ENCODE measurements around the gene MKRN2OS.
"Not testable (repeated sequence)": the region's sequence is repeated elsewhere in the genome, so short reads cannot be mapped to it uniquely, and the experiment has no call there.

The MKRN2OS gene

DNA sequence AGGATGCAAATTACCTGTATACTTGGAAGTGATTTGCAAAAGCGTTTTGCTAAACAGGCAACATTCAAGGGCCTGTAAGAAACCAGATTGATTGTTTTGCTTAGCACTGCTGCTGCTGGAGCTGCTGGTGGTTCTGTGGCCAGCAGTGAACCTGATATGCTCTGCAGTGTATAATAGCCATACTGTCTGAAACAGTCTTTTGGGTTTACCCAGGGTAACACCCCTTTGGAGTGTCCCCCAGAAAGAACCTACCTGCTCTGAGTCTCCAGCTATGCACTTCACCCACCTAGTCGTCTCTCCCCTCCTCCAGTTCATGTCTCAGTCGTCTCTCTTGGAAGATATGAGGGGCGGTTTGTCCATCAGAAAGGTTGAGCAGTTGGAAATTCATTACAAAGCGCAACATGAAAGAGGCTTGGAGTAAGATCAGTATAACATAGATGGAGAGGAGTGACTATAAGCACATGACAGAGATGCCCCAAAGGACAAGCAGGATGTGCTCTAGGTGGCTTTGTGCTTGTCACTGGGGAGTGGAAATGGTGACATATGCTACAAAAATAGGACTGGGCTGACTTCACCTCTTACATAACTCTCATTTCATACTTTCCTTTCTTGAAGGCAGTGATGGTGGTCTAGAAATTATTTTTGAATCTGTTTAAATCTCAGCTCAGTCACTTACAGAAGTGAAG is 15.3 kb upstream of the MKRN2OS start:
- no peak for DNase-seq

DNA sequence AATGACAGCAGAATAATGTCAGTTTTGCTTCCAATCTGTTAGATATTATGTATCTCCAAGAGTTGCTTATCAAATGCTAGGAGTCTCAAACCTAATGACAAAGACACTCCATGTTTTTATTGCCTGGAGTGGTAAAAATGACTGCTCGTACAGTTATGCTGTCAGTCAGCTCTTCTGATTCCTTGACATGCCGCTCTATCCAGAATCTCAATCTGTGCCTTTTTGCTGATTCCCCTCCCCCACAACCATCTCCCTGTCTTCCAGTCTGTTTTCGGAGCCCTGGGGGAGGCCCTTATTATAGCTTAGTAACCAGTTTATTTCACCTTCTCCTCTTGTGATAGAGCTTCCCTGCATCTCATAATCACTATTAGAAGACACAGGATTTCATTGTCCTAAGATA is 14.2 kb upstream of the MKRN2OS start:
- no peak for DNase-seq

DNA sequence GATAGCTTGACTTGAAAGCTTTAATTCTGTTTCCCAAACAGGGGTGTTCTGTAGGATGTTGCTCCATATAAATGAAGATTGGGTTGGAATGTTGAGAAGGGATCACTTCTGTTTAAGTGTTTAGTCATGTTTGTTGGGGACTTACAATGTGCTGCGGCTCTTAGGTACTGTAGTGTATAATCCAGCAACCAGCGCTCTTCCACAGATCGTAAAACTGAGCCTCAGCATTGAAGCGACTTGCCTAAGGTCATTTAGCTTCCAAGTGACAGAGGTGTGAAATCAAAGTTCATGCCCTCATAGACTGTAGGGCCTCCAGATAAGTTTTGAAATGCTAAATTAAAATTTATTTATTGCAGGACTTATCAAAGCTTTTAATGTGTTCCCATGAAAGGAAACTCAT is 13.4 kb upstream of the MKRN2OS start:
- no peak for DNase-seq

DNA sequence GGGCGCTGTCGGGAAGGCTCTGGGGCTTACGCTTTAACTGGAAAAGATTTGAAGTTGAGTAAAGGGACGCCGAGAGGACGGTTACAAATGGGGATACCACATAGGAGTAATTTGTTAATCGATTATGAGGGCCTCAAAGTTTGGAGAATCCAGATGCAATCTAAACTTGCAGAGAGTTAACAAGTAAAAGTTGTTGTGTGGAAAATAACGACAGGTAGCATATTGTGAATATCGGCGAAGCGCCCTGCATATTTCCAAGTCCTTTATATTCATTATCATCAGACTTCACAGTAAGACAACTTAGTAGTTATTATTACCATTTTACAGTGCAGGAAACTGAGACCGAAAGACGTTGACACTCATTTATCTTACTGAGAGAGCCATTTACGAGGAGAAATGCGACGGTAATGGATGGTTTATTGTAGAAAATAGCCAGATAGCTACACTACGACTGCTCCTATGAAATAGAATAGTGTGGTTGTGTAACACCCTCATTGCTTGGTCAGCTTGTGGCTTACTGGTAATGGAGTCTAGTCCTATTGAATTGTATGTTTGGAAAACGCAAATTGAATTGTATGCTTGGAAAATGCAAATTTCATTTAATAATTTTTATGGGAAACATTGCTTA is 12.3 kb upstream of the MKRN2OS start:
- no peak for DNase-seq

DNA sequence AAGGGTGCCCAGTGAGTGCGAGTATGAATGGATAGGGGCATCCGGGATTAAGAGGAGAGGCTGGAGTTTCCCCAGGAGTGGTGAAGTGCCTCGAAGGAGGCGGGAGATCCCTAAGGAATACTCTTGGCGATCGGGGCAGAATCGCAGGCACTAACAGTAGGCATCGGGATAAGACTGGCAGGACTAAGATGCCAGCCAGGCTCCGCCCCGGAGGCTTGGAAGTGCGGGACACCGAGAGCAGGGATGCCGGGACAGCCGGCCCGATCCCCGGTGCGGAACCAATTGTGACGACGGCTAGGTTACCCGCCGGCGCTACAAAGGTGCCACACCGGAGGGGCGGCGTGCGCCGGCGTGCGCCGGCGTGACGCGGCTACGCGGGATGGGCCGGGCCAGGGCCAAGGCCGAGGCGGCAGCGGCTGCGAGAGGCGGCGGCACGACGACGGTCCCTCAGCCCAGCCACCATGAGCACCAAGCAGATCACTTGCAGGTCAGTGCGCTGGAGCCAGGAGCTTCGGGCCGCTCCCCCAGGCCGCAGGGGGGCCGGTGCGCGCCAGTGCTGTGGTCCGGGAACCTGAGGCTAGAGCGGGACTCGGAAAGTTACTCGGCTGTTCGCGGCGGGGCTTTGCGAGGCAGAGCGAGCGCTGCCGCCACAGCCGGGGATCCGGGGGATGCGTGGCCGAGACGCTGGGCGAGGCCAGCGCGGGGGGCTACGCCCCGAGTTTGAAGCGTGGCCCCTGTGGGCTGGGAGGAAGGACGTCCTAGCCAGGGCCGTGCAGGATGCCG is 11.6 kb upstream of the MKRN2OS start, which contains the start of gene MKRN2:
TSS of gene MKRN2 (plus strand) at position 398 of the 783 bp plus-strand sequence. CDS start at position 462, 64 bp downstream.
- peak; percentile 55 for DNase-seq

DNA sequence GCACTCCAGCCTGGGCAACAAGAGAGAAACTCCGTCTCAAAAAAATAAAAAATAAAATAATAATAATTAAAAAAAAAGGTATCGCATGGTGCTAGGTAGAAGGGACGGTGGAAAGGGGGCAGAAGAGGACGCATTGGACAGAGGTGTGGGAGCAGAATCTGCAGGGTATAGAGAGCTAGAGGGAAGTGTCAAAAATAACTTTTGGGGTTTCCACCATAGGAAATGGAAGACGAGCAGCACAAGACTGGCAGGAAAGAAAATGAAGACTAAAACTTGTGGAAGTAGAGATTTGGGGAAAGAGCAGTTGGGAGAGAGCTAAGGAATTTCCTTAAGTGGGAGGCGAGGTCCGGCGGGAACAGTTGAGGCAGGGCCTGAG is 11.0 kb upstream of the MKRN2OS start:
- no peak for DNase-seq

DNA sequence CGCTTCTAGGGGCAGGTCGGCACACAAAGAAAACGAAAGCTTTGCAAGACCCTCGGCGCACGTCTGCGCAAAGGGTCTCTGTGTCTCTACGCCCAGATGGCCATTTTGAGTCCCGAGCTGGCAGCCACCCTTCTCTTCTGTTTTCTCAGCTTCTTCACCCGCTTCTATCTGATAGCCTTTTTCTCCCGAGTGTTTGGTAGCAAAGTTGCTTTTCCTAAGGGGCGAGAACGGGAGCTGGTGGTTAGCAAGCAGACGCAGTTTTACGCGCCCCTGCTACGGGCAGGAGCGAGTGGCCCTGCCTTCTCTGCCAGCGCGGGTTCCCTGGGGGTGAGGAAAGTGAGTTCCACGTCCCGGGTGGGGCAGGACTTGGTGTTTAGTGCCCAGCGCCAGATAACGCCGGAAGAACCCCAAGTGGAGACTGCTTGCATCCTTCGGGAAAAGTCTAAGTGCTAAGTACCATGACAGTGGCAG is 8.7 kb upstream of the MKRN2OS start:
- DNase-seq = no peak

DNA sequence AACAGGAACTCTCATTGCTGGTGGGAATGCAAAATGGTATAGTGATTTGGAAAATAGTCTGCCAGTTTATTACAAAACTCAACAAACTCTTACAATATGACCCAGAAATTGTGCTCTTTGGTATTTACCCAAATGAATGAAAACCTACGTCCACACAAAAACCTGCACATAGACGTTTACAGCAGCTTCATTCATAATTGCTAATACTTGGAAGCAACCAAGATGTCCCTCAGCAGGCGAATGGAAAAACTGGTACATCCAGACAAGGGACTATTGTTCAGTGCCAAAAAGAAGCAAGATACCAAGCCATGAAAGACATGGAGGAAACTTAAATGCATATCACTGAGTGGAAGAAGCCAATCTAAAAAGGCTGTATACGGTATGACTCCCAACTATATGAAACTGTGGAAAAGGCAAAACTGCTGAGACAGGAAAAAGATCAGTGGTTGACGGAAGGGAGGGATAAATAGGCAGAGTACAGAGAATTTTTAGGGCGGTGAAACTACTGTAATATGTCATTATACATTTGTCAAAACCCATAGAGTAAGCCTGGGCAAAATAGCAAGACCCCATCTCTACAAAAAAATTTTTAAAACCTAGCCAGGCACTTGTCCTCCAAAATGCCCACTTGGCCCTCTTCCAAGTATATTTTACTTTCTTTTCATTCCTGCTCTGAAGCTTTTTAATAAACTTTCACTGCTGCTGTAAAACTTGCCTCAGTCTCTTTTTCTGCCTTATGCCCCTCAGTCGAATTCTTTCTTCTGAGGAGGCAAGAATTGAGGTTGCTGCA is 4.9 kb upstream of the MKRN2OS start:
- DNase-seq = no peak

DNA sequence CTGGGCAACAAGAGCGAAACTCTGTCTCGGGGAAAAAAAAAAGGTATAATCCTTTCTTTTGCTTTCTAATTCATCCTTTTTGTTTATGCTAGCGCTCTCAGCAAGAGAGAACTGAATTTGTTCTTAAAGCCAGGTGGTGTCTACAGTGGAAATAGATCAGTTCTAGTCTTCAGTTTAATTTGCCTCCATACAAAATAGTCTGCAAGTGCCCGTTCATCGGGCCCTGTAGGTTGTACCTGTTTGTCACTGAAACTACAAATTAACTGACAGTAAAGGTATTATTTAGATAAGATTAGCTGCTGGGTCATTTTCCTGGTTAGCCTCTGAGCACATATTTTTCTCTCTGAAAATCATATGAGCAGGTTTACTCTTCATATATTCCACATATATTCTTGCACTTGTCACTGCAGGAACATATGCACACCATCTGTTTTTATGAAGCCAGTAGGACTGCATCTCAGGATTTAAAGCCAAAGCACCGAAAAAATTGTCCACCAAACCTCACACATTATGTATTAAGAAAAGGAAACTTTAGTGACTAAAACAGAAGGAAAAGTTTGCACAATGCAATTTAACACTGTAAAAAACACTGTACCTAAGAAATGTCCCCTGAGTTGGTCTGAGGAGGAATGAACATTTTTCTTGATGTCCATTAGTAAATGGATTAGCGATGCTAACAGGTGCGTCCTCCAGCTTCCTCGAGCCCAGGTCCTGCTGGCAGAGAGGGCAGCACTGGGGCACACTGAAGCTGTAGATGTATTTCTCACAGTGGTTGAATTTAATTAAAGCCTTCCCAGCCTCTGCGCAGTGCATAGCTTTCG is 437 bp downstream of the MKRN2OS start:
- DNase-seq = no peak

DNA sequence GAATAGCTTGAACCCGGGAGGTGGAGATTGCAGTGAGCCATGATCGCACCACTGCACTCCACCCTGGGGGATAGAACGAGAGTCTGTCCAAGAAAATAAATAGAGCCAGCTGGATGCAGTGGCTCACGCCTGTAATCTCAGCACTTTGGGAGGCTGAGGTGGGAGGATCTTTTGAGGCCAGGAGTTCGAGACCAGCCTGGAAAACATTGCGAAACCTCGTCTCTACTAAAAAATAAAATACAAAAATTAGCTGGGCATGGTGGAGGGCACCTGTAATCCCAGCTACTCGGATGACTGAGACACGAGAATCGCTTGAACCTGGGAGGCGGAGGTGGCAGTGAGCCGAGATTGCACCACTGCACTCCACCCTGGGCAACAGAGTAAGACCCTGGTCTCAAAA is 1.8 kb downstream of the MKRN2OS start:
- DNase-seq = not testable (repeated sequence)

DNA sequence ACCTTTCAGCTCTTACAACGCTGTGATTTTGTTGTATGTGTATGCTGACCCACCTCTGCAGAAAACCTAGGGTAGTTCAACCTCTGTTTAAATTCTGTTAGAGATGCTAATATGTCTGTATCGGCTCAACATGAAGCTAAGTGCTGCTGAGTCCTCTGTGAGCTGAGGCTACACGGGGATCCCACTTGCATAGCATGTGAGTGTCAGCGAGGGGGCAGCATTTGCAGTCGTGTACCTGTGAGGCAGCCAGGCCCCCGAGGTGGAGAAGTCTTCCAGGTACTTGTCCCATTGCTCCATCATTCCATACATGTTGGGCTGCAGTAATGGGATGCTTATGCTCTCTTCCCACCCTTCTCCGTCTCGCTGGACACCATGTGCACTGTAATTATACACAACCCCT is 3.7 kb downstream of the MKRN2OS start:
- no peak for DNase-seq

DNA sequence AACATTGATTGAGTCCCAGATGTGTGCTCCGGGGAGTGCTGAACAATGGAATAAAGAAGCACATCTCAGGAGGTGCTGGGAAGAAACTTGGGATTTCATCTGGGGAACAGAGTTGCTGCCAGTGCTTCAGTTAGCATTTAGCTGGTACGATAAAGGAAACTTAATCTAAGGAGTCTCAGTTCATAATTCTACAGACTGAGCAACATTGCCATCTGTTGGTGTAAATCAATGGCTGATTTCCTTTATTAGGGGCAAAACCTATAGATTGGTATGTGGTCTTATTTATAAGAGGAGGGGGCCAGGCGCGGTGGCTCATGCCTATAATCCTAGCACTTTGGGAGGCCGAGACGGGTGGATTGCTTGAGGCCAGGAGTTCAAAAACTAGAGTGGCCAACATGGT is 8.9 kb downstream of the MKRN2OS start:
- DNase-seq = no peak

DNA sequence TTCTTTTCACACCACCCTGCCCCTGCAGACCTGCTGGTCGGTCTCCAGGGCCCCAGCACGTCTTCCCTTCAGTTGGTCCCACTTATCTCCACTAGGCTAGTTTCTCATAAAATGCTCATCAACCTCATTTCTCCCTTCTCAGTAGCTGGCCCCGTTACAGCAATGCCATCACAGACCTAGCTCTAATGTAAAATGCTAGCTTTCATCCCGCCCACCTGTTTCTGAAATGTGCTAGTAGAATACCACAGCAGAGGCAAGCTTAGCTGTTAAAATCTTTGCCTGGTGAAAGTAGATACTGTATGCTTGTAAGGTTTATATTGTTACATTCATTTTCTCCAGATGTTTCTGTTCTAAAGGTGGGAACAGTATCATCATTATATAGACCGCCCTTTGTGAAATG is 13.1 kb downstream of the MKRN2OS start:
- no peak for DNase-seq

DNA sequence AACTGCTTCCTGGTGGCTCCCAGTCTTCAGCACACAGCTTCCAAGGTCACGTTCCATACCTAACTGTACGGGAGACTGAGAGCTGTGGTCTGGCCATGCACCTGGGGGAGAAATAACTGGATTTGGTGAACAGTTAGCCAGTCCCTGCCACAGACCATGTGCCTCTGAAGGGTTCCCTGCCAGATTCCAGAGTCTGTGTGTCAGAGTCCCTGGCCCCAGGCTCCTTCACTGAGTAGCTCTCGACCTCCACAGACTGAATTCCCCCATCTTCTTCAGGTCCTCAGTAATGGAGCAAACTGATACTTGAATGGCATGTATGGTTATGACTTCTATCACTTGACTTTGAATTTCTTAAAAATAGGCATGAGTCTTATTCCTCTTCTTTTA is 17.5 kb downstream of the MKRN2OS start:
- no peak for DNase-seq

DNA sequence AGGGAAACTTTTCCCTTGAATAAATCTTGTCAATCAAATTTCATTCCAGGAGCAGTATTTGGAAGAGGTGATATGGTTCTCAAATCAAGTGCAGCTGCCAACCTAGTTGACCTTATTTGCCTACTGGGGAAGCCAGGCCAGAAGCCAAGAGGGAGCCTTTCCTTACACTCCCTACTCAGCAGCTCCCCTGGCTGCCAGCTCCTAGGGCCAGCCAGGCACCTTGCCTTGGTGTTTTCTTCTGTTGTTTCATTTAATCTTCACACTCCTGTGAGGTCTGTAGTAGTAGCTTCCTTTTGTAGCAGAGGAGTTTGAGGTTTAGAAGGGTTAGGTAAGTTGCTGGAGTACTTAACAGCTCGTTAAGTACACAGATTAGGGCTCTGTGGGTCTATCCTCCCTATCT is 22.6 kb downstream of the MKRN2OS start:
- DNase-seq = no peak

DNA sequence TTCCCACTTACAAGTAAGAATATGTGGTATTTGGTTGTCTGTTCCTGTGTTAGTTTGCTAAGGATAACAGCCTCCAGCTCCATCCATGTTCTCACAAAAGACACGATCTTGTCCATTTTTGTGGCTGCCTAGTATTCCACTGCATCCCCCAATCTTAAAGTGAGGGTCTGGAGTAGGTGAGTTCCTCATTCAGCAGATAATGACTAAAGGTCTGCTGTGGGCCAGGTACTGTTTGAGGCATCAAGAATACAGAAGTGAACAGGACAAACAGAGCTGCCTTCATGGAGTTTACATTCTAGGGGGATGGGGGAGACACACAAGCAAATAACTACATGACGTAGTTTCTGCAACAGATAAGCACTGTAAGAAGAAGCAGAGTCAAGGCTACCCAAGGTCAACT is 24.3 kb downstream of the MKRN2OS start:
- no peak for DNase-seq

DNA sequence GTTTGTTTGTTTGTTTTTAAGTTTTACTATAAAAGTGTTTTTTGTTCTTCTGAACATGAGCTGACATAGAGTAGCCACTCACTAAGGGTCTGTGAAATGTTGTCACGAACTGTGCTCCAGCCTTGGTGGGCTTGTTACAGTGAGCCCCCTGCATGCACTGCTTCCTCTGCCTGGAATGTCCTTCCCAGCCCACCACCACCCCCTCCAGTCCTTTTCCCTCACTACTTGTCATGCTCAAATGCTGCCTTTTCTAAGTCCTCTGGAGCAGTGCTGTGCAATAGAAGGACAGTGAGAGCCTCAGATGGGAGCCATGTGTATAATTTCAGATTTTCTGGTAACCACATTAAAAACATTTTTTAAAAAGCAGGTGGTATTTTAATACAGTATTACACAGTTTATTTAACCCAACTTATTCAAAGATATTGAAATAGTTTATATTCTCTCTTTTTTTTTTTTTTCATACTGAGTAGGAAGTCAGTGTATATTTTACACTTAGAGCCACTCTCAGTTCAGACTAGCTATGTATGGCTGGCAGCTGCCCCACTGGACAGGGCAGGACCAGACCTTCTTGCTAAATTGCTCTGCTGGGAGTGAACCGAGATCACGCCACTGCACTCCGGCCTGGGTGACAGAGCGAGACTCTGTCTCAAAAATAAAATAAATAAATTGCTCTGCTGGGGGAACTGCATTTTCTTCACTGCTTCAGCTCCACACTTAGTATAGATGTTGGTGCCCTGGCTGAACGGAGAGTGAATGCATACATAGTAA is 26.9 kb downstream of the MKRN2OS start:
- DNase-seq = no peak

DNA sequence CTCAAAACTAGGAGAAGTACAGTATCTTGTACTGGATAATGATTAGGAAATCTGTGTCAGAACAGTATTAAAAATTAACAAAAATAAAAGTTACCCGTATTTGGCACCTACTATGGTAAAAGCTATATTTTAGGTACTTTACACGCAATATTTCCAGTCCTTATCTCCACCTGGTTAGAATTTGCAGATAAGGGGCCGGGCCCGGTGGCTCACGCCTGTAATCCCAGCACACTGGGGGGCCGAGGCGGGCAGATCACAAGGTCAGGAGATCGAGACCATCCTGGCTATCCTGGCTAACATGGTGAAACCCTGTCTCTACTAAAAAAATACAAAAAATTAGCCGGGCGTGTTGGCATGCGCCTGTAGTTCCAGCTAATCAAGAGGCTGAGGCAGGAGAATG is 28.4 kb downstream of the MKRN2OS start:
- DNase-seq = no peak

DNA sequence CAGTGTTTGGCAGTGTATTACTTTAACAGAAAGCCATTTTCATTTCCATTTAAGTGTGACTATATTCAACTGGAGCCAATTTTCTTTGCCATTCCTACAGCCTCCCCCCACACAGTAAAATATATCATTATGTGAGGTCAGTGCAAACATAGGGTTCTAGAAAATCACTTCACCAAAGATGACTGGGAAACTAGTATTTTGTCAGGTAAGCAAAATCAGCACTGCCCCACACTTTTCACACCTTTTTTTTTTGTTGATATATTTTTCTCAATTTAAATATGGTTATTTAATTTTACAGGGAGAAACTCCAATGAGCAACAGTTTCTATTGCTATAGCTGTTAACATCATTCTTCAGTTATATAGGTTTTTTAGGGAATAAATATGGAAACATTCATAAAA is 29.7 kb downstream of the MKRN2OS start:
- DNase-seq = no peak

DNA sequence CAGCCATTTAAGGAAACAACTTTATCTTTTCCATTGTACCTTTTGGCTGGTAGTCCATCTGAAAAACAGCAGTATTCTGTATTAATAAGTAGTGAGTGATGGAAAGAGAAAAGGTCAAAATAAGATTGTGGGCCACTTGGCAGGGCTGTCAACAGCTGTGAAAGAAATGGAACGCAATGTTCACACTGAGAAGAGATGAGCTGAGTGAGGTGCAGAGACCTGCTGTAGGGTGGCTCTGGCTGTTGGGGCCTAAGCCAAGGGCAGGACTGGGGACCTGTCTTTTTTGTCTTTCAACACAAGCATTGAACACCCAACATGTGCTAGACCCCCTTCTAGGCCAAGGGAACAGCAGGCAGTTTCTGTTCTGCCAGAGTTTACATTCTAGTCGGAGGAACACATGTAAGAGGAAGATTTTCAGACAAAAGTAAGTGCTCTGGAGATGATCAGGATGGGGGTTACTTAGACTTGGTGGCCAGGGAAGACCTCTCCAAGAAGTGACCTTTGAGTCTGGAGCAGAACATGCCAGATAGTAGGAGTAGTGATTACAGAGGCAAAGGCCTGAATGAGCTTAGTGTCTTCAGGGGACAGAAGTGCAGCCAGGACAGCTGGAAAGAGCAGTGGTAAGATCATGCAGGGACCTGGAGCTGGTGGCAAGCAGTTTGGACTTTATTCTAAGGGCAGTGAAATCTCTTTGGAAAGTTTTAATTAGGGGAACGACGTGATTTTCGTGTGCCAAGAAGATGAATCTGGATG is 31.4 kb downstream of the MKRN2OS start:
- DNase-seq = no peak

All from NCI-H510A (cell line).